DMS79 treated with DMSO at 0.1 percent for 48 hours (cell line): ENCODE data around the gene RTN4RL1.

ENCODE experiments used
- DNase-seq: peaks from one replicate; lab custom pipeline; 2025; lab: John Stamatoyannopoulos, UW

RTN4RL1 gene

DNA sequence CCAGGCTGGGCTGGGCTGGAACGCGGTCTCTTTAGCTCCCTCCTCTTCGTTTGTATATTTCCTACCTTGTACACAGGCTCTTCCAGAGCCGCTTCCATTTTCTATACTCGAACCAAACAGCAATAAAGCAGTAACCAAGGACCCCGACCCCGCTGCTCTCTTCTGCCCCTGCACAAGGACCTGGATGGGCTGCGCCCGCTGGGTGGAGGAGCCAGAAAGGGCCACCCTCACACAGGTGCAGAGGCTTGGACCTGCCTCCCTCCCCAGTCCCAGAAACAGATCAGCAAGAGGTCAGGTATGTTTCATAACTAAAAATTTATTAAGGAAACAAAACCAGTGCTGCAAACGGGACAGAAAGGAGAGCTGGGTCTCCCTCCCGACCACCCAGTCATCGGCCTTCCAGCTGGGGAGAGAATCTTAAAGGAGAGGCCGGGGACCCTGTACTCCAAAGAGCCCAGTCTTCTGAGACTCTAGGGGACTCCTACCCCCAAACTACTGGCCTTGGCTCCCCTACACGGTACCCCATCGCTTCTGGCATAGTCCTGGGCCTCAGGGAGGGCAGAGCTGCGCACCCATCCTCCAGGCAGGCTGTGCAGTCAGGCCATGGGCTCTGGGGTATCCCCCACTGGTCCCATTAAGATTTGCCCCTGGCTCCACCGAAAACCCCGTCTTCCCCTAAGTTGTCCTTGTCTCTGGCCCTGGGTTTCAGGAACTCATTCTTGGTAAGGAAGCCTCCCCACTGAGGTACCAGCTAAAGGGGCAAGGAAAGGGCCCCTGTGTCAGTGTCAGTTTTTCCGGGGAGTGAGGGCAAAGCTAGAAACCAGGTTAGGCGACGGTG, 34.6 kb upstream of the RTN4RL1 start:
- no peak for DNase-seq

GRCh38 chr17:2058586-2059546, 33.7 kb upstream of the RTN4RL1 start:
- DNase-seq: no peak

DNA sequence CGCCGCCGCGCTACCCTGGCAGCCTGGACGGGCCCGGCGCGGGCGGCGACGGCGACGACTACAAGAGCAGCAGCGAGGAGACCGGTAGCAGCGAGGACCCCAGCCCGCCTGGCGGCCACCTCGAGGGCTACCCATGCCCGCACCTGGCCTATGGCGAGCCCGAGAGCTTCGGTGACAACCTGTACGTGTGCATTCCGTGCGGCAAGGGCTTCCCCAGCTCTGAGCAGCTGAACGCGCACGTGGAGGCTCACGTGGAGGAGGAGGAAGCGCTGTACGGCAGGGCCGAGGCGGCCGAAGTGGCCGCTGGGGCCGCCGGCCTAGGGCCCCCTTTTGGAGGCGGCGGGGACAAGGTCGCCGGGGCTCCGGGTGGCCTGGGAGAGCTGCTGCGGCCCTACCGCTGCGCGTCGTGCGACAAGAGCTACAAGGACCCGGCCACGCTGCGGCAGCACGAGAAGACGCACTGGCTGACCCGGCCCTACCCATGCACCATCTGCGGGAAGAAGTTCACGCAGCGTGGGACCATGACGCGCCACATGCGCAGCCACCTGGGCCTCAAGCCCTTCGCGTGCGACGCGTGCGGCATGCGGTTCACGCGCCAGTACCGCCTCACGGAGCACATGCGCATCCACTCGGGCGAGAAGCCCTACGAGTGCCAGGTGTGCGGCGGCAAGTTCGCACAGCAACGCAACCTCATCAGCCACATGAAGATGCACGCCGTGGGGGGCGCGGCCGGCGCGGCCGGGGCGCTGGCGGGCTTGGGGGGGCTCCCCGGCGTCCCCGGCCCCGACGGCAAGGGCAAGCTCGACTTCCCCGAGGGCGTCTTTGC, 32.8 kb upstream of the RTN4RL1 start:
- DNase-seq: no peak

DNA sequence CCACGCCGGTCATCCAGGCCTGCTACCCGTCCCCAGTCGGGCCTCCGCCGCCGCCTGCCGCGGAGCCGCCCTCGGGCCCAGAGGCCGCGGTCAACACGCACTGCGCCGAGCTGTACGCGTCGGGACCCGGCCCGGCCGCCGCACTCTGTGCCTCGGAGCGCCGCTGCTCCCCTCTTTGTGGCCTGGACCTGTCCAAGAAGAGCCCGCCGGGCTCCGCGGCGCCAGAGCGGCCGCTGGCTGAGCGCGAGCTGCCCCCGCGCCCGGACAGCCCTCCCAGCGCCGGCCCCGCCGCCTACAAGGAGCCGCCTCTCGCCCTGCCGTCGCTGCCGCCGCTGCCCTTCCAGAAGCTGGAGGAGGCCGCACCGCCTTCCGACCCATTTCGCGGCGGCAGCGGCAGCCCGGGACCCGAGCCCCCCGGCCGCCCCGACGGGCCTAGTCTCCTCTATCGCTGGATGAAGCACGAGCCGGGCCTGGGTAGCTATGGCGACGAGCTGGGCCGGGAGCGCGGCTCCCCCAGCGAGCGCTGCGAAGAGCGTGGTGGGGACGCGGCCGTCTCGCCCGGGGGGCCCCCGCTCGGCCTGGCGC, 32.1 kb upstream of the RTN4RL1 start:
- no peak for DNase-seq

GRCh38 chr17:2056206-2057174, 31.4 kb upstream of the RTN4RL1 start:
- DNase-seq: no peak

- no peak for DNase-seq
Observed at GRCh38 chr17:2055292-2056205, 30.4 kb upstream of the RTN4RL1 start.

- peak; percentile 58 for DNase-seq
Observed at GRCh38 chr17:2054512-2055291, 29.6 kb upstream of the RTN4RL1 start, which contains the start of gene HIC1. HIC1 (plus strand) TSS chr17:2055103; CDS start chr17:2056691, 1,588 bp downstream.

GRCh38 chr17:2054262-2054511, 29.1 kb upstream of the RTN4RL1 start:
- DNase-seq: no peak

DNA sequence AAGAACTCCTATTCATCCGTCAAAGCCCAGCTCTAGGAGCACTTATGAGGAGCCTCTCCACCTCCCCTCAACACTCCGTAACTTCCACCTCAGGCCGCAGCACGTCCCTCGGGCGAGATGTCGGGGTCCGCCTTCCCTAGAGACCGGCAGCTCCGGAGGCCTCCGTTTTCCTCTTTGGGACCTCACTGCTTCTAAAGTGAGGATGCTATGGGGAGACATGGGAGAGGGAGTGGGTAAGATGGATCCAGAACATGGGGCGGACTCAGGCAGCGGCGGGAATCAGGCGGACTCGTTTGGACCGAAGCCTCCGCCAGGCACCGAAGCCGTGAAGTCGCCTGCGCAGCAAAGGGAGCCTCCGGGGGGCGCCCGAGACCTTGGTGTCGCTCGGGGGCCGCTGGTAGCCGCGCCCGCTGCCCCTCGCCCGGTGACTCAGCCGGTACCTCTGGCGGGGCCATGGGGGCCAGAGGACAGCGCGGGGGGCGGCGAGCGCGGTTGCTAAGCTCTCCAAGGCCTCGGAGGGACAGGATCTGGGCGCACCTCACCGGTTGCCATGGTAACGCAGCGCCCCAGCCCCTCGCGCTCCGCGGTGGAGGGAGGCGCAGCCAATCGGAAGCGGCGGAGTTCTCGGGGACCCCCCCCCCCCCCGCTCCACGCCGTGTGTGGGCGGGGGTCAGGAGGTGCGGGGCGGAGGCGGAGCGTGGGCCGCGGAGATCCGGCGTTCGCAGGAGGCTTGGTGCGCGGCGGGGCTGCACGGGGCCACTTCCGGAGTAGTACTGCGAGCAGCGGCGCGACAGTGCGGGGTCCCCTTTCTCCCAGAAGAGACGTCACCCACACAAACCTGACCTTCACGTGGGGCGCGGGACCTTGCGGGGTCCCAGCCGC, 28.5 kb upstream of the RTN4RL1 start:
- peak; percentile 52 for DNase-seq

- no peak for DNase-seq
Observed at GRCh38 chr17:2051933-2052559, 26.9 kb upstream of the RTN4RL1 start.

GRCh38 chr17:2051061-2051932, 26.2 kb upstream of the RTN4RL1 start:
- no peak for DNase-seq

- DNase-seq: peak; percentile 46
Observed at GRCh38 chr17:2050300-2051060, 25.3 kb upstream of the RTN4RL1 start.

- DNase-seq: peak; percentile 65
Observed at GRCh38 chr17:2049333-2050299, 24.5 kb upstream of the RTN4RL1 start.

GRCh38 chr17:2048805-2049204, 23.7 kb upstream of the RTN4RL1 start:
- DNase-seq: no peak
